H9 (cell line): ENCODE data around the gene ACER3. TPM values are rescaled to one million over a fixed set of nuclear protein-coding genes. Genes with fewer than 3 reads are reported as not detected.

ENCODE experiments used
- DNase-seq: peaks from one replicate; pipeline ENCODE4 v3.0.0-alpha.2; 2017
- H2AFZ ChIP-seq: one replicate; pipeline ENCODE4 v1.6.1; 2013; ENCODE audit warnings: mild to moderate bottlenecking, low read length, control low read depth, moderate library complexity
- H2AK5ac ChIP-seq: 2 replicates; pipeline ENCODE4 v1.6.1; 2013; ENCODE audit warnings: low read length, control low read depth, mixed read lengths; ENCODE audit not compliant: insufficient read length
- H2BK120ac ChIP-seq: one replicate; pipeline ENCODE4 v1.6.1; 2013; ENCODE audit warnings: low read depth, mild to moderate bottlenecking, low read length, control low read depth, inconsistent platforms; ENCODE audit not compliant: poor library complexity, severe bottlenecking
- H2BK12ac ChIP-seq: 2 replicates; pipeline ENCODE4 v1.6.1; 2013; ENCODE audit warnings: low read length, control low read depth, mixed read lengths, low read depth; ENCODE audit not compliant: insufficient read length
- H2BK15ac ChIP-seq: 2 replicates; pipeline ENCODE4 v1.6.1; 2013; ENCODE audit warnings: low read depth, low read length, control low read depth
- H2BK20ac ChIP-seq: one replicate; pipeline ENCODE4 v1.6.1; 2013; ENCODE audit warnings: low read depth, mild to moderate bottlenecking, low read length, control low read depth, inconsistent platforms; ENCODE audit not compliant: poor library complexity, severe bottlenecking
- H2BK5ac ChIP-seq: 2 replicates; pipeline ENCODE4 v1.6.1; 2013; ENCODE audit warnings: low read length, control low read depth, mixed read lengths; ENCODE audit not compliant: insufficient read length
- H3K14ac ChIP-seq: 2 replicates; pipeline ENCODE4 v1.6.1; 2013; ENCODE audit warnings: low read length, control low read depth; ENCODE audit not compliant: insufficient read depth
- H3K18ac ChIP-seq: 2 replicates; pipeline ENCODE4 v1.6.1; 2013; ENCODE audit warnings: low read depth, mild to moderate bottlenecking, mixed read lengths, low read length, control low read depth; ENCODE audit not compliant: insufficient read length
- H3K23ac ChIP-seq: 2 replicates; pipeline ENCODE4 v1.6.1; 2013; ENCODE audit warnings: low read length, control low read depth, mixed read lengths, low read depth; ENCODE audit not compliant: insufficient read length
- H3K23me2 ChIP-seq: 2 replicates; pipeline ENCODE4 v1.6.1; 2013; ENCODE audit warnings: low read depth, mild to moderate bottlenecking, mixed read lengths, low read length, control low read depth; ENCODE audit not compliant: insufficient read length, poor library complexity, severe bottlenecking
- H3K27ac ChIP-seq: 2 replicates; pipeline ENCODE4 v1.5.1; 2013; ENCODE audit warnings: low read length, control low read depth, mixed read lengths, low read depth; ENCODE audit not compliant: insufficient read length
- H3K27me3 ChIP-seq: 2 replicates; pipeline ENCODE4 v1.6.1; 2013; ENCODE audit warnings: low read length, control low read depth, inconsistent platforms; ENCODE audit not compliant: insufficient read depth
- H3K4ac ChIP-seq: 2 replicates; pipeline ENCODE4 v1.6.1; 2013; ENCODE audit warnings: low read depth, mild to moderate bottlenecking, control low read depth, inconsistent platforms, low read length, moderate library complexity
- H3K4me1 ChIP-seq: 2 replicates; pipeline ENCODE4 v1.6.1; 2013; ENCODE audit warnings: low read length, control low read depth, inconsistent platforms; ENCODE audit not compliant: insufficient read depth
- H3K4me2 ChIP-seq: 2 replicates; pipeline ENCODE4 v1.6.1; 2013; ENCODE audit warnings: low read length, control low read depth, mixed read lengths; ENCODE audit not compliant: insufficient read length, insufficient read depth
- H3K56ac ChIP-seq: 2 replicates; pipeline ENCODE4 v1.6.1; 2013; ENCODE audit warnings: low read depth, mild to moderate bottlenecking, mixed read lengths, low read length, control low read depth; ENCODE audit not compliant: insufficient read length
- H3K79me1 ChIP-seq: 2 replicates; pipeline ENCODE4 v1.6.1; 2013; ENCODE audit warnings: low read depth, mild to moderate bottlenecking, moderate library complexity, low read length, control low read depth, inconsistent platforms; ENCODE audit not compliant: insufficient read depth, poor library complexity, severe bottlenecking
- H3K79me2 ChIP-seq: 2 replicates; pipeline ENCODE4 v1.6.1; 2013; ENCODE audit warnings: low read length, control low read depth, inconsistent platforms; ENCODE audit not compliant: insufficient read depth
- H3K9ac ChIP-seq: 2 replicates; pipeline ENCODE4 v1.6.1; 2013; ENCODE audit warnings: low read length, control low read depth, mixed read lengths; ENCODE audit not compliant: insufficient read length; ENCODE audit errors: extremely low read depth
- H3K9me3 ChIP-seq: one replicate; pipeline ENCODE4 v1.6.1; 2013; ENCODE audit warnings: low read depth, low read length, inconsistent platforms; ENCODE audit not compliant: control insufficient read depth
- H3T11ph ChIP-seq: one replicate; pipeline ENCODE4 v1.6.1; 2013; ENCODE audit warnings: mild to moderate bottlenecking, low read length, control low read depth, inconsistent platforms
- H4K20me1 ChIP-seq: one replicate; pipeline ENCODE4 v1.6.1; 2013; ENCODE audit not compliant: control insufficient read depth, insufficient read length, insufficient read depth
- H4K5ac ChIP-seq: 2 replicates; pipeline ENCODE4 v1.6.1; 2013; ENCODE audit warnings: low read depth, mild to moderate bottlenecking, mixed read lengths, low read length, control low read depth; ENCODE audit not compliant: insufficient read length
- H4K8ac ChIP-seq: replicated peaks from 2 replicates; pipeline ENCODE4 v1.6.1; 2013; ENCODE audit warnings: low read length, control low read depth, mixed read lengths, low read depth; ENCODE audit not compliant: insufficient read length
- H4K91ac ChIP-seq: 2 replicates; pipeline ENCODE4 v1.6.1; 2013; ENCODE audit warnings: low read depth, mild to moderate bottlenecking, moderate library complexity, mixed read lengths, low read length, control low read depth; ENCODE audit not compliant: insufficient read length
- H3K27ac Mint-ChIP-seq, 3 experiments: 2 replicates in 2 of 3; 3 replicates in 1 of 3; pipeline ENCODE4 v1.8.0; 2020 to 2021; ENCODE audit warnings: mixed read lengths in 3 of 3, mild to moderate bottlenecking in 1 of 3, moderate library complexity in 1 of 3
- H3K27me3 Mint-ChIP-seq: 2 replicates; pipeline ENCODE4 v1.8.0; 2021; ENCODE audit warnings: low read depth, mild to moderate bottlenecking, moderate library complexity, mixed read lengths
- H3K36me3 Mint-ChIP-seq, 3 experiments: 2 replicates in 2 of 3; 3 replicates in 1 of 3; pipeline ENCODE4 v1.8.0; 2020 to 2021; ENCODE audit warnings: low read depth in 3 of 3, mixed read lengths in 3 of 3; ENCODE audit not compliant: insufficient read depth in 1 of 3
- H3K4me1 Mint-ChIP-seq, 2 experiments: 2 replicates each; pipeline ENCODE4 v1.8.0; 2020; ENCODE audit warnings: mixed read lengths in 2 of 2
- H3K4me3 Mint-ChIP-seq, 2 experiments: 2 replicates in 1 of 2; 3 replicates in 1 of 2; pipeline ENCODE4 v1.8.0; 2020 to 2021; ENCODE audit warnings: mild to moderate bottlenecking in 2 of 2, mixed read lengths in 2 of 2, moderate library complexity in 1 of 2
- H3K9me3 Mint-ChIP-seq, 2 experiments: 2 replicates in 1 of 2; 3 replicates in 1 of 2; pipeline ENCODE4 v1.8.0; 2020; ENCODE audit warnings: mild to moderate bottlenecking in 2 of 2, mixed read lengths in 2 of 2, moderate library complexity in 1 of 2
- total RNA-seq: library from RNA; stranded (reverse); gene quantifications from 2 replicates; pipeline ENCODE4 v1.2.1, GENCODE V29; 2021
- TF ChIP-seq, protein P1 (sequence below): fragments of 200-600 bp; sonication (generic); conservative IDR thresholded peaks from 3 replicates; pipeline ENCODE4 v1.8.0; 2021; ENCODE audit warnings: antibody characterized with exemption, mild to moderate bottlenecking

ACER3 gene
- total RNA-seq, 1 experiment from 2014 or later = 14.7 TPM

DNA sequence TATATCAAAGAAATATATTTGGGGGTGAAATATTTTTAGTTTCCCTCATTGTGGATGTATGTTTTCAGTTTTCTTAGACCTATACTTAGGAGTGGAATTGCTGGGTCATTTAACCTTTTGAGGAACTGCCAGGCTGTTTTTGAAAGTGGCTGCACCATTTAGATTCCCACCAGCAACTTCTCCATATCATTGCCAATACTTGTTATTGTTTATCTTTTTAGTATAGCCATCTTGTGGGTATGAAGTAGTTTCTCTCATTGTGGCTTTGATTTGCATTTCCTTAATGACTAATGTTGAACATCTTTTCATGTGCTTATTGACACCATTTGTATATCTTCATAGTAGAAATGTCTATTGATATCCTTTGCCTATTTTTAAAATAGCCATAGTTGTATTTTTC is 111.3 kb downstream of the ACER3 start:
- Histone ChIP-seq H3K4me1 (no peaks in the 10 kb centered on the region), H2BK12ac (no peak overlapping the region), H3K23ac (no peak overlapping the region), H4K20me1 (no peaks in the 10 kb centered on the region), H3T11ph (no peak overlapping the region), H3K56ac (no peak overlapping the region), H4K5ac (no peak overlapping the region), H3K4me2 (no peak overlapping the region), H3K14ac (no peak overlapping the region), H2BK20ac (no peak overlapping the region), H3K23me2 (no peaks in the 10 kb centered on the region), H3K9me3 (no peaks in the 10 kb centered on the region), H2BK5ac (no peak overlapping the region), H3K18ac (no peak overlapping the region), H3K79me2 (no peaks in the 10 kb centered on the region), H3K27ac (no peak overlapping the region), H2BK15ac (no peak overlapping the region), H2AFZ (no peak overlapping the region), H2AK5ac (no peak overlapping the region), H4K91ac (no peak overlapping the region), H2BK120ac (no peak overlapping the region), H3K79me1 (no peaks in the 10 kb centered on the region), H3K9ac (no peak overlapping the region), H4K8ac (no peak overlapping the region), H3K27me3 (no peaks in the 10 kb centered on the region), H3K4ac (no peak overlapping the region)
- Mint-ChIP-seq H3K4me3 (no peak overlapping the region), H3K36me3 (peaks cover 0 to 16% (median 6%) of the 10 kb centered on the region in 3 experiments; a peak in 5 of 7 replicates), H3K27me3 (no peaks in the 10 kb centered on the region), H3K27ac (no peak overlapping the region), H3K9me3 (peaks cover 16 to 17% of the 10 kb centered on the region in 2 experiments), H3K4me1 (no peaks in the 10 kb centered on the region)
- TF ChIP-seq, protein P1, sequence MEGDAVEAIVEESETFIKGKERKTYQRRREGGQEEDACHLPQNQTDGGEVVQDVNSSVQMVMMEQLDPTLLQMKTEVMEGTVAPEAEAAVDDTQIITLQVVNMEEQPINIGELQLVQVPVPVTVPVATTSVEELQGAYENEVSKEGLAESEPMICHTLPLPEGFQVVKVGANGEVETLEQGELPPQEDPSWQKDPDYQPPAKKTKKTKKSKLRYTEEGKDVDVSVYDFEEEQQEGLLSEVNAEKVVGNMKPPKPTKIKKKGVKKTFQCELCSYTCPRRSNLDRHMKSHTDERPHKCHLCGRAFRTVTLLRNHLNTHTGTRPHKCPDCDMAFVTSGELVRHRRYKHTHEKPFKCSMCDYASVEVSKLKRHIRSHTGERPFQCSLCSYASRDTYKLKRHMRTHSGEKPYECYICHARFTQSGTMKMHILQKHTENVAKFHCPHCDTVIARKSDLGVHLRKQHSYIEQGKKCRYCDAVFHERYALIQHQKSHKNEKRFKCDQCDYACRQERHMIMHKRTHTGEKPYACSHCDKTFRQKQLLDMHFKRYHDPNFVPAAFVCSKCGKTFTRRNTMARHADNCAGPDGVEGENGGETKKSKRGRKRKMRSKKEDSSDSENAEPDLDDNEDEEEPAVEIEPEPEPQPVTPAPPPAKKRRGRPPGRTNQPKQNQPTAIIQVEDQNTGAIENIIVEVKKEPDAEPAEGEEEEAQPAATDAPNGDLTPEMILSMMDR = no peak
- no peak for DNase-seq
